Brain microvascular endothelial cell (primary cell): ENCODE results near the gene MMADHC.

ENCODE experiments used
- DNase-seq: peaks from one replicate; pipeline ENCODE4 v3.0.0-alpha.2; 2020
- H3K27ac ChIP-seq: fragments of 250-450 bp; sonication (Bioruptor Pico); 2 replicates; pipeline ENCODE4 v1.5.1; 2020; ENCODE audit warnings: mild to moderate bottlenecking, moderate library complexity
- H3K27me3 ChIP-seq: fragments of 250-450 bp; sonication (Bioruptor Pico); replicated peaks from 2 replicates; pipeline ENCODE4 v1.5.1; 2020; ENCODE audit warnings: mild to moderate bottlenecking
- H3K36me3 ChIP-seq: fragments of 250-450 bp; sonication (Bioruptor Pico); replicated peaks from 2 replicates; pipeline ENCODE4 v1.5.1; 2020; ENCODE audit warnings: mild to moderate bottlenecking
- H3K4me3 ChIP-seq: 2 replicates; pipeline ENCODE4 v1.5.1; 2011; ENCODE audit warnings: low read depth, mild to moderate bottlenecking, control low read depth, low read length, moderate library complexity
- in situ Hi-C: cut with HindIII; loops from 2 replicates; pipeline ENCODE4 v1.10.0; 2017; ENCODE audit warnings: low sequenced_read_pairs, low pct_ligation_motif_present
- TF ChIP-seq, protein P1 (sequence below): IDR thresholded peaks from 2 replicates; pipeline ENCODE4 v1.5.1; 2011; ENCODE audit warnings: low read depth, mild to moderate bottlenecking, moderate library complexity, low read length, control low read depth, inconsistent platforms; ENCODE audit errors: missing control alignments

MMADHC gene

DNA sequence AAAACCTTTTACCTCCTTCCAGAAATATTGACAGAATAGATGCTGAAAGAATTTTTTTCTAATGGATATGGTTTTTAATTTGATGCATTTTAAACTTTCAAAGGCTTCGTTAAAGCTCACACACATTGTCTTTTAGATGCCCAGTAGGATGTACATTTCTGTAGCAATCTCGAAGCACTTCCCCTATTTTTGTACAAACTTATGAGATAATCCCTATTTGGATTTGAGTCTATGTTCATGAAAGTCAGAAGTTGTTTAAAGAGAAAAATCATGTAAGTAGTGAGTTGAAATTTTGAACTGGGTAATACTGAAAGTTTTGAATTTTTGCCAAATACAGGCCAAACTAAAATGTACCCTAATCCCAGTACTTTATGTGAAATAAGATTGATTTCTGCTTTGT, 38.1 kb upstream of the MMADHC start:
- TF ChIP-seq, protein P1, sequence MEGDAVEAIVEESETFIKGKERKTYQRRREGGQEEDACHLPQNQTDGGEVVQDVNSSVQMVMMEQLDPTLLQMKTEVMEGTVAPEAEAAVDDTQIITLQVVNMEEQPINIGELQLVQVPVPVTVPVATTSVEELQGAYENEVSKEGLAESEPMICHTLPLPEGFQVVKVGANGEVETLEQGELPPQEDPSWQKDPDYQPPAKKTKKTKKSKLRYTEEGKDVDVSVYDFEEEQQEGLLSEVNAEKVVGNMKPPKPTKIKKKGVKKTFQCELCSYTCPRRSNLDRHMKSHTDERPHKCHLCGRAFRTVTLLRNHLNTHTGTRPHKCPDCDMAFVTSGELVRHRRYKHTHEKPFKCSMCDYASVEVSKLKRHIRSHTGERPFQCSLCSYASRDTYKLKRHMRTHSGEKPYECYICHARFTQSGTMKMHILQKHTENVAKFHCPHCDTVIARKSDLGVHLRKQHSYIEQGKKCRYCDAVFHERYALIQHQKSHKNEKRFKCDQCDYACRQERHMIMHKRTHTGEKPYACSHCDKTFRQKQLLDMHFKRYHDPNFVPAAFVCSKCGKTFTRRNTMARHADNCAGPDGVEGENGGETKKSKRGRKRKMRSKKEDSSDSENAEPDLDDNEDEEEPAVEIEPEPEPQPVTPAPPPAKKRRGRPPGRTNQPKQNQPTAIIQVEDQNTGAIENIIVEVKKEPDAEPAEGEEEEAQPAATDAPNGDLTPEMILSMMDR = no peak
- no peaks in the 10 kb centered on the region for H3K36me3 ChIP-seq
- in situ Hi-C loops = no loop called here
- H3K27ac ChIP-seq = no peak overlapping the region
- no peaks in the 10 kb centered on the region for H3K27me3 ChIP-seq
- H3K4me3 ChIP-seq = no peak overlapping the region
- DNase-seq = no peak

DNA sequence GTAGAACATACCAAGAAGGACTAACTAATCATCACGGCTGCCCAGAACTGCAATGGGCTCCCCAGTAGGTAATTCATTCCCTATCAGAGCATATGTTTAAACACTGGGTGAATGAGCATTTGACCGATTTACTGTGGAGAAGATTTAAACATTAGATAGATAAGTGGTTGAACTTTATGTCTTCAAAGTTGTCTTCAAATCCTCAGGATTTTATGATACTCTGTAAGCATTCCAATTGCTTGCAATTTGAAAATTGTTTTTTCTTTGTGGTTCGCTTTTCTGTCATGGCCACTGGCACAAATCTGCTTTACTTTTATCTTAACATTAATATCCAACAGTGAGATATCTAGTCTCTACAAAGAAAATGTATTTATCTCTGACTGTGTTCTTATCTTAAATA, 37.7 kb upstream of the MMADHC start:
- Histone ChIP-seq H3K27me3 (no peaks in the 10 kb centered on the region), H3K36me3 (no peaks in the 10 kb centered on the region), H3K4me3 (no peak overlapping the region), H3K27ac (no peak overlapping the region)
- DNase-seq = no peak
- TF ChIP-seq, protein P1 = no peak
- in situ Hi-C loops = no loop called here

DNA sequence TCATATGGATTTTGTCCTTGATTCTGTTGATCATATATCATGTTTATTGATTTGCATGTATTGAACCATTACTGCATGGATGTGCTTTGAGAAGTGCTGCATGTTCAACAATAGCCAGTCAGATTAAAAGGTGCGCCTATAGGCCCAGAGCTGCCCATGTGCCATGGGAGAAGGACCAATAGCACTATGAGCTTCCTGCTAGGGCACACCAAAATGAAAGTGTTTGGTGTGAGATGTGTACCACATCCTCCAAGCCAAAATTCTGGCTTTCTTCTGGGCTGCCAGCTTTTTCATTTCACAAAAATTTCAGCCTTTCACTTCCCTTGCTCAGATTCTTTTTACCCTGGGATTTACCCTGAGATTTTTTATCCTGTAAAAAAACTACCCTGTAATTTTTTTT, 34.8 kb upstream of the MMADHC start:
- TF ChIP-seq, protein P1 = no peak
- Histone ChIP-seq H3K27me3 (no peaks in the 10 kb centered on the region), H3K27ac (no peak overlapping the region), H3K36me3 (no peaks in the 10 kb centered on the region), H3K4me3 (no peak overlapping the region)
- DNase-seq = no peak
- in situ Hi-C loops = loop anchor here (25.0 kb wide), 1 partner anchor 1615 kb away; no protein-coding TSS in a partner anchor

DNA sequence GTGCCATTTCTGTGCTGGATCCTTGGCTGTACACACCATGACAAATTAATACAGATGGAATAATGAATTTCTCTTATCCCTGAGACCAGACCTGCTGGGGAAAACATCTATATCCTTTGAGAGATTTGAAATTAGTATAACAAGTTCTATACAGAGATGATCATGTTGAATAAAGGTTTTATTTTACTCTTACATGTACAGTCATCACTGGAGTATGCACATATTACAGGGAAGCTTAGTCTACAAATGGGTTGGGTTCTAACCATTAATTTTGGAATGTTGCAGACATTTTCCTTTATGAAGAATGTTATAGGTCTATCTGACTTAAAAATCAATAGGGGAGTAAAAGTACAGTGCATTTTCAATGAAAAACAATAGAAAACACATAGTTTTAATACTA, 29.9 kb upstream of the MMADHC start:
- TF ChIP-seq, protein P1 = no peak
- no peaks in the 10 kb centered on the region for H3K27me3 ChIP-seq
- no peaks in the 10 kb centered on the region for H3K36me3 ChIP-seq
- in situ Hi-C loops = loop anchor here (25.0 kb wide), 1 partner anchor 1620 kb away; no protein-coding TSS in a partner anchor
- DNase-seq = no peak
- H3K4me3 ChIP-seq = no peak overlapping the region
- H3K27ac ChIP-seq = no peak overlapping the region

DNA sequence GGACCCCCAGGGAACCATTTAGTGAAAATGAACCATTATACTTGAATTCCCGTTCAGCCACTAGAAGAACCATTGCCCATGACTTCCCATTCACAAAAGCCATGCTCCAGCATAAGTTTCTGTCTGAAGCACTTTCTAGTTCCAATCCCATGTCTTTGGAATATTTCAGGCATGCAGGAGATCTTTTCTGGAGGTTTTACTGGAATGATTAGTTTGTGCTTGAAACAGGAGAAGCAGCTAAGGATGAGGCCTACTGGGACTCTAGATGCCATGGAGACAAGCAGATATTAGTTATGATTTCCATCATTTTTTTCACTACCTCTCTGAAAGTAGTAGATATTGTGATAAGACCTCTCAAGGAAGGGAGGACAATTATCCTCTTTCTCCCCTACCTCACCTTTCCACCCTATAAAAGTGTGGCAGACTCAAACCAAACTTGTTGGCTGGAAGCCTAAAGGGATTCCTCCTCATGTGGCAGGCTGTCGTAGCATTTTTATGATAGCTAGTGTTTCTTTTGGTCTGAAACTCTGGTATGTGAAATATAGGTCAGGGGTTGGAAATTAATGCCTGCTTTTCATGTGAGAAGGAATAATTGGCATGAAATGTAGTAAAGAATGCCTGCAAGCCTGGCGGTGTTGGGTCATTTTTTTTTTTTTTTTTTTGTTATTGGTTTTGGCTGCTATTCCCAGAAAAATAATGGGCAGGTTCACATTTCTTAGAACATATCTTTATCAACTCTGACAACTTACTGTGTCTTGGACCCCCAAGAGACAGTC, 29.3 kb upstream of the MMADHC start:
- in situ Hi-C loops = loop anchor here (25.0 kb wide), 1 partner anchor 1620 kb away; no protein-coding TSS in a partner anchor
- TF ChIP-seq, protein P1 = no peak
- DNase-seq = no peak

More for the DNA sequence above, 29.3 kb upstream of the MMADHC start:
- Histone ChIP-seq H3K4me3 (no peak overlapping the region), H3K27me3 (no peaks in the 10 kb centered on the region), H3K27ac (no peak overlapping the region), H3K36me3 (no peaks in the 10 kb centered on the region)
